PC-9 (cell line): ENCODE measurements around the gene PPM1J. TPM values are rescaled to one million over a fixed set of nuclear protein-coding genes. Genes with fewer than 3 reads are reported as not detected.
A peak's percentile ranks its signal among the peaks of the same experiment; 100 is the strongest.

Source experiments
- BruUV-seq: library from RNA; stranded (reverse); fragments of 400-500 nt; replicated peaks from 2 replicates; lab custom pipeline; 2021; lab: Mats Ljungman, UMichigan
- CTCF ChIA-PET: fragments of 300-600 bp; sonication (Branson Sonifier 250); formaldehyde crosslinking; loops from one replicate; lab custom pipeline; 2022; ENCODE audit warnings: antibody characterized with exemption; lab: Charles Lee
- POLR2A ChIA-PET: fragments of 300-600 bp; sonication (Branson Sonifier 250); formaldehyde crosslinking; loops from one replicate; lab custom pipeline; 2022; ENCODE audit warnings: antibody characterized with exemption; ENCODE audit not compliant: unreplicated experiment; lab: Charles Lee
- DNase-seq, 2 experiments: peaks; one replicate each; pipeline versions ENCODE4 v3.0.0 to v3.0.0-alpha.2; 2015 to 2022; ENCODE audit warnings: mixed read lengths in 1 of 2
- H2AFZ ChIP-seq: fragments of 200-600 bp; sonication (generic); 2 replicates; pipeline ENCODE4 v1.8.1; 2017; ENCODE audit warnings: antibody characterized with exemption
- H3F3A ChIP-seq: fragments of 200-600 bp; sonication (generic); 2 replicates; pipeline ENCODE4 v1.8.1; 2017; ENCODE audit warnings: antibody characterized with exemption, mild to moderate bottlenecking, low read depth; ENCODE audit not compliant: insufficient read depth
- H3K27ac ChIP-seq: fragments of 200-600 bp; sonication (generic); 2 replicates; pipeline ENCODE4 v1.6.1; 2016; ENCODE audit warnings: mixed run types
- H3K27me3 ChIP-seq: fragments of 200-600 bp; sonication (generic); 2 replicates; pipeline ENCODE4 v1.6.1; 2016; ENCODE audit warnings: low read depth, mixed run types; ENCODE audit not compliant: insufficient read depth
- H3K36me3 ChIP-seq: fragments of 200-600 bp; sonication (generic); 2 replicates; pipeline ENCODE4 v1.6.1; 2016; ENCODE audit warnings: low read depth, mixed run types
- H3K4me1 ChIP-seq: fragments of 200-600 bp; sonication (generic); replicated peaks from 2 replicates; pipeline ENCODE4 v1.6.1; 2016; ENCODE audit warnings: mixed run types; ENCODE audit not compliant: insufficient read depth
- H3K4me2 ChIP-seq: fragments of 200-600 bp; sonication (generic); 2 replicates; pipeline ENCODE4 v1.6.1; 2017; ENCODE audit warnings: mixed run types
- H3K4me3 ChIP-seq: fragments of 200-600 bp; sonication (generic); 2 replicates; pipeline ENCODE4 v1.6.1; 2016; ENCODE audit warnings: mixed run types
- H3K79me2 ChIP-seq: fragments of 200-600 bp; sonication (generic); 2 replicates; pipeline ENCODE4 v1.6.1; 2017; ENCODE audit warnings: low read depth, mixed run types
- H3K9me2 ChIP-seq: fragments of 200-600 bp; sonication (generic); 2 replicates; pipeline ENCODE4 v1.8.1; 2017; ENCODE audit warnings: mild to moderate bottlenecking; ENCODE audit not compliant: insufficient read depth
- H3K9me3 ChIP-seq: fragments of 200-600 bp; sonication (generic); 2 replicates; pipeline ENCODE4 v1.8.1; 2016; ENCODE audit warnings: low read depth; ENCODE audit not compliant: insufficient read depth
- H4K20me1 ChIP-seq: fragments of 200-600 bp; sonication (generic); 2 replicates; pipeline ENCODE4 v1.8.1; 2017; ENCODE audit not compliant: insufficient read depth
- CTCF ChIP-seq: fragments of 200-600 bp; sonication (generic); conservative IDR thresholded peaks from 2 replicates; pipeline ENCODE4 v1.6.1; 2017; ENCODE audit warnings: mixed run types, antibody characterized with exemption, mild to moderate bottlenecking, moderate library complexity
- EZH2 ChIP-seq: fragments of 200-600 bp; sonication (generic); IDR thresholded peaks from 2 replicates; pipeline ENCODE4 v1.8.0; 2017; ENCODE audit warnings: antibody characterized with exemption, low read depth
- intact Hi-C: fragments of 100-400 bp; cut with micrococcal nuclease; formaldehyde crosslinking; loops from one replicate; pipeline ENCODE4 v1.10.0; 2022; ENCODE audit not compliant: unreplicated experiment
- total RNA-seq: library from RNA; stranded (reverse); gene quantifications from 2 replicates; pipeline ENCODE4 v1.2.3, GENCODE V29; 2021

PPM1J gene
- total RNA-seq, 1 experiment from 2014 or later: 6.0 TPM

DNA sequence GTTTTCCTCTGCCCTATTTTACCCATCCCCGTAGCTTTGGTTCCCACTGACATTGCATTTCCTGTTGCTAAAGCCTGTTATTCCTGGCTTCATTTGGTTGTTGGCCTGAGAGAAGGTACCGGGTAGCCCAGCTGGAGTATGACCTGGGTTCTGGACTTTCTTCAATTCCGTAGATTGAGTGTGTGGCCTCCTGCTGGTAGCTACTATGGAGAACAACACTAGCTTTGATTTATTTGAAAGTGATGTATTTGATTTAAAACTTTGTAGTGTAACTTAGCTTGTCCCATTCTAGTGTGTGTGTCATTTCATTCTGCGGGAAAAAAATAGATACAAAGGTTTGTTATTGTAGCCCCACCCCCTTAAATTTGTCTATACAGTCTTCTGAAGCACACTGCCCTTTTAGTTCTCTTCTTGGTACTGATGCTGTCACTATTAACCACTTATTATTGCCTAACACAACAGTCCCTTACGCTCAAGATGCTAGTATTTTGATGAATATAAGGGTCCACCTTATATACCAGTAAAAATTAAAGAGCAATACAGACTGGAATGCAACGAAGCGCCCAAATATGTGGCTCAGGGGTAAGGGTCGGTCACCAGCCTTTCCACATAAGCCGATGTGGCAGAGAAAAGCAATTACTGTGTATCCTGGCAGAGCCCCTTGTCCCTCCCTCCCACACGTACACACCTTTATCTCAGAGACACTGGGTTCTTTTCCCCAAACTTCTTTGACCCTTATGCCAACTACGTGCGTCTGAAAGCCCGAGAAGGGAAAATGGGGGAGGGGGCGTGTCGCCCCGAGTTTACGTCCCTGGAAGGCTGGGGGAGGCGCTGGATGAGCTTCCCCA, 41.3 kb downstream of the PPM1J start:
- H3K27ac ChIP-seq: peak overlapping the region; percentile 48
- peak overlapping the region; percentile 82 for H3K4me3 ChIP-seq
- H3K9me3 ChIP-seq: no peaks in the 10 kb centered on the region
- H4K20me1 ChIP-seq: no peaks in the 10 kb centered on the region
- intact Hi-C loops: loop anchor here (1.0 kb wide), 1 partner anchor 31 kb away; no protein-coding TSS in a partner anchor
- no TSS peak for BruUV-seq
- H3K4me1 ChIP-seq: peaks cover 21% of the 10 kb centered on the region
- H3K4me2 ChIP-seq: peak overlapping the region; percentile 79
- TF ChIP-seq EZH2 (no peak), CTCF (peak; percentile 79)
- no peaks in the 10 kb centered on the region for H3K27me3 ChIP-seq
- H2AFZ ChIP-seq: peak overlapping the region; percentile 82
- peaks cover 28% of the 10 kb centered on the region for H3K36me3 ChIP-seq
- POLR2A ChIA-PET: interaction anchor here (0.5 to 1.1 kb wide), 7 partner anchors 10 to 283 kb away, joined by 3 to 26 read pairs (median 4); no protein-coding TSS in a partner anchor
- DNase-seq: peak in 1 of 2 experiments; percentile 53
- CTCF ChIA-PET: interaction anchor here (0.9 to 1.2 kb wide), 3 partner anchors 31 to 55 kb away, joined by 3 to 4 read pairs (median 3); partner anchors contain the start of gene ST7L
- no peaks in the 10 kb centered on the region for H3K9me2 ChIP-seq
- H3K79me2 ChIP-seq: peaks cover 31% of the 10 kb centered on the region
- peaks cover 28% of the 10 kb centered on the region for H3F3A ChIP-seq

- peaks cover 38% of the 10 kb centered on the region for H3K36me3 ChIP-seq
- H3K79me2 ChIP-seq: peaks cover 27% of the 10 kb centered on the region
- intact Hi-C loops: no loop called here
- H3K27ac ChIP-seq: 0 out of 2 replicates have a peak overlapping the region, but pooled peaks have one; percentile 48
- H3F3A ChIP-seq: peaks cover 31% of the 10 kb centered on the region
- no peak overlapping the region for H3K4me3 ChIP-seq
- no peak for DNase-seq
- H2AFZ ChIP-seq: no peak overlapping the region
- TF ChIP-seq EZH2: no peak
- TF ChIP-seq CTCF: no peak
- peaks cover 21% of the 10 kb centered on the region for H3K4me1 ChIP-seq
- BruUV-seq: no TSS peak
- ChIA-PET CTCF (interaction anchor here (1.2 kb wide), 1 partner anchor 54 kb away, joined by 3 read pairs; the partner anchor contains the start of gene ST7L), POLR2A (interaction anchor here (0.6 to 1.1 kb wide), 2 partner anchors 17 to 253 kb away, joined by 3 to 7 read pairs; no protein-coding TSS in a partner anchor)
- H3K27me3 ChIP-seq: no peaks in the 10 kb centered on the region
- H4K20me1 ChIP-seq: no peaks in the 10 kb centered on the region
- no peak overlapping the region for H3K4me2 ChIP-seq
- no peaks in the 10 kb centered on the region for H3K9me2 ChIP-seq
- H3K9me3 ChIP-seq: no peaks in the 10 kb centered on the region
Observed at GRCh38 chr1:112672842-112673241, 42.3 kb downstream of the PPM1J start.

DNA sequence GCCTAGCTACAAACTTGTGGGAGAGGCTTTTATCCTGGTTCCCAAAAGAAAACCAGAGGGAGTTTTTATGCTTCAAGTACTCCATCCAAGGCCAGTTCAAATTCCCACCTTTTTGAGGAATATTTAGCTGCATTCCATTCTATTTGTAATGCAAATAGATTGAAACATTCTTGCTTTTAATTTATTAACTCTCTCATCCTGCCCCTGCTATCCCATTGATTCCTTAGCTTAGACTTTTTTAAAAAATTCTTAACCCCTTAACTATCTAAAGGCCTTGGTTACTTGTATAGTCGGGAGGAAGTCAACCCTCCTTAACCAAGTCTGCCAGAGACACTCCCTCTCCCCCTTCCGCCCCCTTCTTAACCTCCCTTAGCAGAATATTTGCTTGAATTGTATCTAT, 43.1 kb downstream of the PPM1J start:
- CTCF ChIA-PET: no interaction called here

More for the DNA sequence above, 43.1 kb downstream of the PPM1J start:
- no peak overlapping the region for H3K4me3 ChIP-seq
- no peaks in the 10 kb centered on the region for H3K9me3 ChIP-seq
- no peak overlapping the region for H3K27ac ChIP-seq
- intact Hi-C loops: no loop called here
- H3K79me2 ChIP-seq: peaks cover 18% of the 10 kb centered on the region
- no peaks in the 10 kb centered on the region; the same call in 1 of the 2 replicates for H4K20me1 ChIP-seq
- peaks cover 46% of the 10 kb centered on the region for H3K36me3 ChIP-seq
- POLR2A ChIA-PET: no interaction called here
- H3K27me3 ChIP-seq: no peaks in the 10 kb centered on the region
- H3F3A ChIP-seq: peaks cover 31% of the 10 kb centered on the region
- no peak overlapping the region for H3K4me2 ChIP-seq
- H3K9me2 ChIP-seq: no peaks in the 10 kb centered on the region
- BruUV-seq: no TSS peak
- H3K4me1 ChIP-seq: peaks cover 21% of the 10 kb centered on the region
- H2AFZ ChIP-seq: no peak overlapping the region
- DNase-seq: no peak
- no peak for TF ChIP-seq EZH2
- TF ChIP-seq CTCF: no peak
